Stomach (tissue), 9 donors: ENCODE measurements around the gene NBEAL2. TPM values are rescaled to one million over a fixed set of nuclear protein-coding genes. Genes with fewer than 3 reads are reported as not detected.

Experiments used
- DNase-seq, 2 donors: peaks; one replicate each; pipeline versions ENCODE4 v3.0.0 to v3.0.0-alpha.2; 2013 to 2019
- H3K27ac ChIP-seq, 5 donors: fragments of 200-600 bp in 4 of 5; sonication (generic) in 4 of 5; one replicate each; pipeline ENCODE4 v1.5.1; 2013 to 2019; ENCODE audit warnings: mild to moderate bottlenecking in 1 of 5, moderate library complexity in 1 of 5
- H3K27me3 ChIP-seq, 3 donors: fragments of 200-600 bp; sonication (generic); one replicate each; pipeline ENCODE4 v1.5.1; 2017 to 2019; ENCODE audit warnings: mixed run types in 1 of 3
- H3K36me3 ChIP-seq, 4 donors: fragments of 200-600 bp; sonication (generic); 1 replicate in 3 of 4; 2 replicates in 1 of 4; pipeline ENCODE4 v1.5.1; 2016 to 2019
- H3K4me1 ChIP-seq, 4 donors: fragments of 200-600 bp; sonication (generic); one replicate each; pipeline ENCODE4 v1.5.1; 2016 to 2019
- H3K4me3 ChIP-seq, 4 donors: fragments of 200-600 bp; sonication (generic) in 3 of 4; one replicate each; pipeline ENCODE4 v1.5.1; 2016 to 2019; ENCODE audit warnings: mild to moderate bottlenecking in 1 of 4
- H3K9me3 ChIP-seq, 4 donors: fragments of 200-600 bp; sonication (generic); one replicate each; pipeline ENCODE4 v1.5.1; 2016 to 2019
- EP300 ChIP-seq: sonication (generic); formaldehyde crosslinking; IDR thresholded peaks from one replicate; pipeline ENCODE4 v1.6.1; 2017; ENCODE audit warnings: antibody characterized with exemption
- POLR2A ChIP-seq, 4 donors: fragments of 450-650 bp; IDR thresholded peaks; one replicate each; pipeline ENCODE4 v1.6.1; 2016; ENCODE audit warnings: antibody characterized with exemption in 4 of 4, control low read depth in 2 of 4, mild to moderate bottlenecking in 1 of 4, moderate library complexity in 1 of 4
- POLR2AphosphoS5 ChIP-seq, 3 donors: sonication (generic); formaldehyde crosslinking; IDR thresholded peaks; one replicate each; pipeline ENCODE4 v1.6.1; 2016; ENCODE audit warnings: antibody characterized with exemption in 3 of 3
- WGBS, 5 donors: extraction: QIAGEN DNeasy Blood & Tissue Kit in 3 of 5; methylation state at CpG; one replicate each; pipeline versions ENCODE4 v1.1.5 to v1.1.7; 2013 to 2018; 5-methylcytosine and 5-hydroxymethylcytosine counted together
- intact Hi-C: fragments of 100-400 bp; cut with DNase I; formaldehyde crosslinking; loops from one replicate; pipeline ENCODE4 v1.15.1; 2023; ENCODE audit warnings: low total_unique reads
- polyA plus RNA-seq, 3 donors: library from polyadenylated mRNA; stranded (reverse); fragments of 200-250 nt; gene quantifications; one replicate each; pipeline ENCODE4 v1.2.3, GENCODE V29; 2013
- total RNA-seq, 5 donors: library from RNA; depleted of rRNA; stranded (reverse); fragments of >200 nt; gene quantifications; one replicate each; pipeline versions ENCODE4 v1.1.0 to v1.2.3, GENCODE V29; 2014 to 2016
- TF ChIP-seq, protein P1 (sequence below), 7 experiments: fragments of 450-650 bp in 4 of 7; fragments of 200-600 bp in 3 of 7; sonication (generic) in 3 of 7; IDR thresholded peaks; one replicate each; pipeline ENCODE4 v1.5.1; 2016 to 2019; ENCODE audit warnings: antibody characterized with exemption in 7 of 7, control low read depth in 2 of 7, mild to moderate bottlenecking in 1 of 7
- donor health status: healthy with polysubstance abuse.
- donor health status: Bipolar disorder and iron deficiency.
- donor health status: healthy.

The NBEAL2 gene
- total and polyA plus RNA-seq, 8 donors = 35.0 to 653 (median 214) TPM

GRCh38 chr3:47007482-47008233 is 28.2 kb downstream of the NBEAL2 start:
- Histone ChIP-seq H3K9me3 (no peaks in the 10 kb centered on the region), H3K4me1 (peaks cover 4 to 26% (median 19%) of the 10 kb centered on the region in 4 donors), H3K27me3 (no peaks in the 10 kb centered on the region), H3K27ac (no peak overlapping the region), H3K4me3 (no peak overlapping the region), H3K36me3 (peaks cover 37 to 83% (median 66%) of the 10 kb centered on the region in 4 donors)
- DNase-seq = no peak
- WGBS, 5 donors = 86 to 92% (median 91%) methylated on average over 13 to 16 of the region's 16 CpGs
- TF ChIP-seq, protein P1, sequence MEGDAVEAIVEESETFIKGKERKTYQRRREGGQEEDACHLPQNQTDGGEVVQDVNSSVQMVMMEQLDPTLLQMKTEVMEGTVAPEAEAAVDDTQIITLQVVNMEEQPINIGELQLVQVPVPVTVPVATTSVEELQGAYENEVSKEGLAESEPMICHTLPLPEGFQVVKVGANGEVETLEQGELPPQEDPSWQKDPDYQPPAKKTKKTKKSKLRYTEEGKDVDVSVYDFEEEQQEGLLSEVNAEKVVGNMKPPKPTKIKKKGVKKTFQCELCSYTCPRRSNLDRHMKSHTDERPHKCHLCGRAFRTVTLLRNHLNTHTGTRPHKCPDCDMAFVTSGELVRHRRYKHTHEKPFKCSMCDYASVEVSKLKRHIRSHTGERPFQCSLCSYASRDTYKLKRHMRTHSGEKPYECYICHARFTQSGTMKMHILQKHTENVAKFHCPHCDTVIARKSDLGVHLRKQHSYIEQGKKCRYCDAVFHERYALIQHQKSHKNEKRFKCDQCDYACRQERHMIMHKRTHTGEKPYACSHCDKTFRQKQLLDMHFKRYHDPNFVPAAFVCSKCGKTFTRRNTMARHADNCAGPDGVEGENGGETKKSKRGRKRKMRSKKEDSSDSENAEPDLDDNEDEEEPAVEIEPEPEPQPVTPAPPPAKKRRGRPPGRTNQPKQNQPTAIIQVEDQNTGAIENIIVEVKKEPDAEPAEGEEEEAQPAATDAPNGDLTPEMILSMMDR (IDR thresholded peaks at IDR 0.05) = no peak
- TF ChIP-seq EP300 (no peak), POLR2AphosphoS5 (IDR thresholded peaks at IDR 0.05) (no peak), POLR2A (IDR thresholded peaks at IDR 0.05) (no peak)
- intact Hi-C loops = no loop called here

DNA sequence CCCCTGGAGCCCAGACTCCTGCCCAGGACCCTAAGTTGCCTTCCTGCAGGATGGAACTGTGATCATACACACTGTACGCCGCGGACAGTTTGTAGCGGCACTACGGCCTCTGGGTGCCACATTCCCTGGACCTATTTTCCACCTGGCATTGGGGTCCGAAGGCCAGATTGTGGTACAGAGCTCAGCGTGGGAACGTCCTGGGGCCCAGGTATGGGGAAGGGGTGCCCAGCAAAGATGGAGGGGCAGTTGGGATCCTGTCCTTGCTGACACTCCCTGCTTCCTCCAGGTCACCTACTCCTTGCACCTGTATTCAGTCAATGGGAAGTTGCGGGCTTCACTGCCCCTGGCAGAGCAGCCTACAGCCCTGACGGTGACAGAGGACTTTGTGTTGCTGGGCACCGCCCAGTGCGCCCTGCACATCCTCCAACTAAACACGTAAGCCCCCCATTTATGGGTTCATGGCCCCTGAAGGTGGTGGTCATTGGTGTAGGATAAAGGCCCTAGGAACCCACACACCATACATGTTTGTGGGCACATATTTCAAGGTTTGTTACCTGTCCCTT is 28.8 kb downstream of the NBEAL2 start:
- Histone ChIP-seq H3K36me3 (peaks cover 32 to 83% (median 64%) of the 10 kb centered on the region in 4 donors), H3K27me3 (no peaks in the 10 kb centered on the region), H3K9me3 (no peaks in the 10 kb centered on the region), H3K4me1 (peaks cover 4 to 32% (median 19%) of the 10 kb centered on the region in 4 donors), H3K27ac (peak overlapping the region in 4 of 5 donors; percentile 76 to 90 (median 84)), H3K4me3 (peak overlapping the region in 1 of 4 donors; percentile 50)
- intact Hi-C loops = no loop called here
- no peak for DNase-seq
- 88 to 94% (median 92%) methylated on average over 11 to 13 of the region's 13 CpGs for WGBS, 5 donors
- no peak for TF ChIP-seq EP300
- no peak for TF ChIP-seq POLR2A (IDR thresholded peaks at IDR 0.05)
- TF ChIP-seq POLR2AphosphoS5 (IDR thresholded peaks at IDR 0.05) = no peak
- TF ChIP-seq, protein P1 (IDR thresholded peaks at IDR 0.05) = no peak

DNA sequence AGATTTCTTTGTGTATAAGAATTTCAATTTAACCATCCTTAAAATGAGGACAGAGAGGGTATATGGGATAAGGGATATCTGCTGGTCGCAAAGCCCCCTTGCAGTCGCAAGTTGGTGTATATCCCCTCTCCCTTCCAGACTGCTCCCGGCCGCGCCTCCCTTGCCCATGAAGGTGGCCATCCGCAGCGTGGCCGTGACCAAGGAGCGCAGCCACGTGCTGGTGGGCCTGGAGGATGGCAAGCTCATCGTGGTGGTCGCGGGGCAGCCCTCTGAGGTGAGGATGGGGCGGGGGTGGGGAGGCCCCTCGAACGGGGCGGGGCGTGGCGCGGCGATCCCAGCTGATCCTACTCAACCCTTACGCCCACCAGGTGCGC is 29.4 kb downstream of the NBEAL2 start:
- Histone ChIP-seq H3K9me3 (no peaks in the 10 kb centered on the region), H3K4me3 (peak overlapping the region; percentile 47 to 67 (median 51)), H3K27ac (peak overlapping the region; percentile 76 to 90 (median 80)), H3K27me3 (no peaks in the 10 kb centered on the region), H3K4me1 (peaks cover 4 to 37% (median 19%) of the 10 kb centered on the region in 4 donors), H3K36me3 (peaks cover 27 to 82% (median 62%) of the 10 kb centered on the region in 4 donors)
- intact Hi-C loops = no loop called here
- DNase-seq = no peak
- 23 to 79% (median 35%) methylated on average over 5 to 23 of the region's 23 CpGs for WGBS, 5 donors
- no peak for TF ChIP-seq POLR2AphosphoS5 (IDR thresholded peaks at IDR 0.05)
- TF ChIP-seq, protein P1 (IDR thresholded peaks at IDR 0.05) = no peak
- TF ChIP-seq POLR2A (IDR thresholded peaks at IDR 0.05) = no peak
- TF ChIP-seq EP300 = no peak

DNA sequence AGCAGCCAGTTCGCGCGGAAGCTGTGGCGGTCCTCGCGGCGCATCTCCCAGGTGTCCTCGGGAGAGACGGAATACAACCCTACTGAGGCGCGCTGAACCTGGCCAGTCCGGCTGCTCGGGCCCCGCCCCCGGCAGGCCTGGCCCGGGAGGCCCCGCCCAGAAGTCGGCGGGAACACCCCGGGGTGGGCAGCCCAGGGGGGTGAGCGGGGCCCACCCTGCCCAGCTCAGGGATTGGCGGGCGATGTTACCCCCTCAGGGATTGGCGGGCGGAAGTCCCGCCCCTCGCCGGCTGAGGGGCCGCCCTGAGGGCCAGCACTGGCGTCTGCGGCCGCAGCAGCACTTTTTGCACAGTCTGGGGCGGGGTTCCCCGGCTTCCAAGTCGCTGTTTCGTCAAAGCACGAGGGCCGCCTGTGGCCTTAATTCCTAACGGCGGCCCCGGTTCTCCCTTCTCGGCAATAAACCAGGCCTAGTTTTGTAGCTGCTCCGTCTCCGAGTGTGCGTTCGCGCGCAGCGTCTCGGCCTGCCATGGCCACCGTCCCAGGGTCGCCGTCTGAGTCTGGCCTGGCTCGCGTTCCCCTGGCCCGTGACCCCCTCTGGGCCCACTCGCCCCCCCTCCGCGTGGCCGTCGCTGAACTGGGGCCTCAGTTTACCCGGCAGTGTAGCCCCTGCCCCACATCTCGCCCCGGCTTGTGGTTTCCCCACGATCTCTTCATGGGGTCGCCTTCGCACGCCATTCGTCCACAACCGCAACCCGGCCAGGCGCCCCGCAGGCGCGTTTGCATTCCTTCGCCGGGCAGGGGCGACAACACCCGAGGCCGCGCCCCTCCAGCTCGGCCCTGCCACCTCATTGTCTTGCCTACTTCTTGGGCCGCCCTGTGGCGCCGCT is 30.0 kb downstream of the NBEAL2 start:
- 5 to 16% (median 11%) methylated on average over 41 to 85 of the region's 85 CpGs for WGBS, 5 donors

More for the DNA sequence above, 30.0 kb downstream of the NBEAL2 start:
- Histone ChIP-seq H3K4me3 (peak overlapping the region; percentile 47 to 67 (median 51)), H3K4me1 (peaks cover 4 to 43% (median 19%) of the 10 kb centered on the region in 4 donors), H3K9me3 (no peaks in the 10 kb centered on the region), H3K27ac (peak overlapping the region; percentile 76 to 90 (median 80)), H3K36me3 (peaks cover 21 to 82% (median 62%) of the 10 kb centered on the region in 4 donors), H3K27me3 (no peaks in the 10 kb centered on the region)
- DNase-seq = peak; percentile 77 to 98
- intact Hi-C loops = no loop called here
- TF ChIP-seq EP300 (no peak), POLR2AphosphoS5 (IDR thresholded peaks at IDR 0.05) (peak in 2 of 3 donors; percentile 72 to 81)
